Measurements from ENCODE around the gene PSMB3. TPM values are rescaled to one million over a fixed set of nuclear protein-coding genes. Genes with fewer than 3 reads are reported as not detected.
"Not testable (repeated sequence)": the region's sequence is repeated elsewhere in the genome, so short reads cannot be mapped to it uniquely, and the experiment has no call there.

The PSMB3 gene
- total RNA-seq, 1 donor from 2014 or later, result 367 TPM

GRCh38 chr17:38749223-38750043 is 3.1 kb upstream of the PSMB3 start:
- no peak for DNase-seq (ENCODE audit: low read depth, low spot score)

DNA sequence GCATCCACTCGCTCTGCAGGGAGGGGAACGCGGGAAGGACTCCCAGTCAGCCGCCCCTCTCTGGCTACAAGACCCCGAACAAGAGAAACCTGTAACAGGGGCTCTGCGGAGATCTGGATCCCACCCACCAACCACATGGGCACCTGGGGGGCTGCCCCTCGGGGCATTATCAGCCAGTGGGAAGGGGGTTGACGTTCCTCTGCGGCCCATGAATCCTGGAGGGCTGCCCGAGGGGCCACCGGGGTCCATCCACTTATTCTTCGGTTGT is 2.6 kb upstream of the PSMB3 start:
- DNase-seq (ENCODE audit: low read depth, low spot score), result no peak

DNA sequence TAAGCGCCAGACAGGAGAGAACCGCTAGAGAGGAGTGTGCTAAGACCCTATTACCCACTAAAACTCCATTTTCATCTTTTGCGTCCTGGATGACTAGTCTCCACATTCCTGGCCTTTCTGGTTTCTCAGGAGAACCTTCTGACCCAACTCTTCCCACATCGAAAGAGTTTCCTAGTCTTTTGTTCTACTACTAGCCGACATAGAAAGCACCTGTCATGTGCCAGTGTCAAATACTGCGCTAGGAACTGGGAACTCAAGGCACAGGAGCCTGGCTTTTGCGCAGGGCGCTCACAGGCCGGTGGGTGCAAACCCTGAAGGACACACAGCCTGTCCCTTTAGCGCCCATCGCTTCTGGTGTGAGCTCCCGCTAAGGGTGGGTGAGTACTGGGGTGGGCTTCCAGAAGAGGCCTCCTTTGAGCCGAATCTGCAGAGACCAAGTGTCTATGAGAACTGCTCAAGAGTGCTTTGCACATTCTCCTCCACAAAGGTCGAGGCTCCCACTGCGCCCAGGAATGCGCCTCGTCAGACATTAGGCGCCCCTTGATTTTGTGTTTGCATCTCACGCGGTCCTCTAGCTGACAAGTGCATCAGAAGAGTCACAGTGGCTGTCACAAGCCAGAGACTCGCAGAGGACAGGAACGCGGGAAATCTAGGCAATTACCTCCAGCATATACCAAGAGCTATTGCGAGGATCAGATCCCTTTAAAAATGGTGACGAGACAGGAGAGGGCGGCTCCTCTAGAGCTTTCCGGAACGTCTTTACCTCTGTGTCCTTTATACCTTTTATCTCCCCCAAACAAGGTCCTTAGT is 2.0 kb upstream of the PSMB3 start:
- no peak for DNase-seq (ENCODE audit: low read depth, low spot score)

- no peak for DNase-seq (ENCODE audit: low read depth, low spot score)
These were observed 1.3 kb upstream of the PSMB3 start for GRCh38 chr17:38751144-38751807.

GRCh38 chr17:38751808-38752307 is 683 bp upstream of the PSMB3 start:
- DNase-seq (ENCODE audit: low read depth, low spot score), result no peak

DNA sequence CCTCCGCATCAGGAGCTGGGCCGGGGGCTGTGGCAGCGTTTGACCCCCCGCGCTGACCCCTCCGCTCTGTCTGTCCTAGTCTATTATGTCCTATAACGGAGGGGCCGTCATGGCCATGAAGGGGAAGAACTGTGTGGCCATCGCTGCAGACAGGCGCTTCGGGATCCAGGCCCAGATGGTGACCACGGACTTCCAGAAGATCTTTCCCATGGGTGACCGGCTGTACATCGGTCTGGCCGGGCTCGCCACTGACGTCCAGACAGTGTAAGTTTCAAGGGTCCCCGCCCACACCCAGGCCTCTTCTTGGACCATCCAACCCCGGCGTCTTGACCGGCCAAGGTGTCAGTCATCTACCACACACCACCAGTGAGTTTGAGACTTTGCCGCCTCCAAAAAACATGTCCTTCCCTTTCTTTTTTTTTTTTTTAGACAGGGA is 548 bp downstream of the PSMB3 start:
- DNase-seq (ENCODE audit: low read depth, low spot score), result no peak

DNA sequence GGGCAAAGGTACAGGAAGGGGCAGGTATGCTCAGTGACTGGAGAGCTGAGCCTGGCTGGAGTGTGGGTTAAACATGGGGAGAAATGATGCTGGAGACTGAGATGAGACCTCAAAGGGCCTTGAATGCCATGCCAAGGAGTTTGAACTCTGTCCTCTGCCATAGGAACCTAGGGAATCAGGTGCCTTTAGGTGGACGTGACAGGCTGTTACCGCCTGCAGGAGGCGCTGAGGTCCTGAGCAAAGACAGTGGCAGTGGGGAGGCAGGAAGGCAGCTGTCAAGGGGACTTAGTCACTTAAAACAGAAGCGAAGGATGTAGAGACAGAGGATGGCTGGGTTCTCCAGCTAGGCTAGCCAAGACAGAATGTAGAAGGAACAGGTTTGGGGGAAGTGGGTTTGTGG is 9.1 kb downstream of the PSMB3 start:
- DNase-seq (ENCODE audit: low read depth, low spot score), result no peak

DNA sequence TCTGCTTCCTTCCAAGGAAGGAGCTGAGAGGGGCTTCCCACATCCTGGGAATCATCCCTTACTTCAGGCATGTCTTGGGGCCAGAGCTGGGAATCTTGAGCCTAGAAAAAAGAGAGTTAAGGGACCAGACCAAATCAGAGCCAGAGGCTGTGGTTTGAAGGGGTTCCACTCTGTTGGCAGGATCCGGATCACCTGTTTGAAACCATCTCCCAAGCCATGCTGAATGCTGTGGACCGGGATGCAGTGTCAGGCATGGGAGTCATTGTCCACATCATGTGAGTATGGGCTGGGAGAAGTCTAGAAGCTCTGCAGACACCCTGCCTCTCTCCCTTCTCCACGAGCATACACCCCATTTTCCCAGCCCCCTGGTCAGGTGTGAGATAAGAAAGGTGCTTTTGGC is 9.7 kb downstream of the PSMB3 start:
- DNase-seq (ENCODE audit: low read depth, low spot score), result no peak

- DNase-seq (ENCODE audit: low read depth, low spot score), result no peak
These were observed 13.8 kb downstream of the PSMB3 start for GRCh38 chr17:38766341-38766740.

GRCh38 chr17:38768417-38768816 is 15.9 kb downstream of the PSMB3 start:
- DNase-seq (ENCODE audit: low read depth, low spot score), result no peak

DNA sequence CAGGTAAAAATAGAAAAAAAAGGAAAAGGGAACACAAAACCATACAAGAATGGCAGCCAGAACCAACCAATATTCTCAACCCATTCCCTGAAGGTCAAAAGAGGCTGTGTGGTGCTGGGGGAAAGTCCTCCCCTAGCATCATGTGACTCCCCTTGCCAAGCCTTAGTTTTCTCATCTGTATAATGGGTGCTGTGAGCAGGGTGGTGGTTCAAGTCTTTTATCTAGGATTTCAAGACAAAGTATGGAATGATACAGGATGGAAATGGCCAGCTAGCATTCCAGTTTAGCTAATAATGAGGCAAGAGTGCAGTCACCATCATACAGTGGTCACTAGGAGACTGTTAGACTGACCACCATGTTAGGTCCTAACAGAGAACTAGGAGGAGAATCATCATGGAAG is 20.7 kb downstream of the PSMB3 start:
- DNase-seq (ENCODE audit: low read depth, low spot score), result no peak

GRCh38 chr17:38777641-38778250 is 25.2 kb downstream of the PSMB3 start:
- DNase-seq (ENCODE audit: low read depth, low spot score), result no peak

- no peak for DNase-seq (ENCODE audit: low read depth, low spot score)
These were observed 27.6 kb downstream of the PSMB3 start for GRCh38 chr17:38779965-38780752.

- no peak for DNase-seq (ENCODE audit: low read depth, low spot score)
These were observed 30.7 kb downstream of the PSMB3 start for GRCh38 chr17:38783227-38783626.

DNA sequence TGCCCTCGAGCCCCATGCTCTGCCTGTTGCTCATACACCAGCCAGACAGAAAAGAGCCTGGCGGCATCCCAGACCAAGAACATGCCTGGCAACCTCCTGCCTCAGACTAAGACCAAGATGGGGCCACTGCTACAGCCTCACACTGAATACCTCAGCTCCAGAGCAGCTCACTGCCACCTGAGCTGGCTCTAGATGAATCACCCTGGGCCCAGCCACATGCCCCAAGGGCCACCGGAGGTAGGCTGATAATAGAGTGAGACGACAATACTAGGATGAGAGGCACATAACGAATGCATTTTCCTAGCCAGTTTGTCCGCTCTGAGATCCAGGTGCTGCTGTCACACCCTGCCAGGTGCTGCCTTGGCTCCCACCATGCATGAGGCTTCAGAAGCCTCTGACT is 33.8 kb downstream of the PSMB3 start:
- DNase-seq (ENCODE audit: low read depth, low spot score), result no peak

DNA sequence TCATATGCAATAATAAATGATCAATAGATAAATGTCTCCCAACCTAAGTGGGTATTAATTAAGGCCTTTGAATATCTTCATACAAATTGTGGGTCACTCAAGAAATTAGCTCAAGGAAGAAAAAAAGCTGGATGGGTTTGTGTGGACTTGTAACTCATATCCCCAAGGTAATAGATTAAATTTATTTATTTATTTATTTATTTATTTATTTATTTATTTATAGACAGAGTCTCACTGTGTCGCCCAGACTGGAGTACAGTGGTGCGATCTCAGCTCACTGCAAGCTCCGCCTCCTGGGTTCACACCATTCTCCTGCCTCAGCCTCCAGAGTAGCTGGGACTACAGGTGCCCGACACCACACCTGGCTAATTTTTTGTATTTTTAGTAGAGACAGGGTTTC is 35.5 kb downstream of the PSMB3 start:
- DNase-seq (ENCODE audit: low read depth, low spot score), result not testable (repeated sequence)

- DNase-seq (ENCODE audit: low read depth, low spot score), result no peak
These were observed 36.6 kb downstream of the PSMB3 start for GRCh38 chr17:38789185-38789584.

- DNase-seq (ENCODE audit: low read depth, low spot score), result not testable (repeated sequence)
These were observed 37.7 kb downstream of the PSMB3 start for GRCh38 chr17:38790148-38790707.

DNA sequence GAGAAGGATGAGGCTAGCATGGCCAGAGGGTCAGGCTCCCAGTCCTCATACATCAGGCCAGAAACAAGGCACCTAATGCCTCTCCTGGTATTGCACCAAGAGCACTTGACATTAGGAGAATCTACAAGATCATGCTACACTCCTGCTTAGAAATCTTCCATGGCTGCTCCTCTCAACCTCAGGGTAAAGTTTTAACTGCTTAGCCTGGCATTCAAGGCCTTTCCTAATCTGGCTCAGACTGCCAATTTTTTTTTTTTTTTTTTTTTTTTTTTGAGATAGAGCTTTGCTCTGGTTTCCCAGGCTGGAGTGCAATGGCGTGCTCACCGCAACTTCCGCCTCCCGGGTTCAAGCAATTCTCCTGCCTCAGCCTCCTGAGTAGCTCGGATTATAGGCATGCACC is 38.6 kb downstream of the PSMB3 start:
- DNase-seq (ENCODE audit: low read depth, low spot score), result no peak

DNA sequence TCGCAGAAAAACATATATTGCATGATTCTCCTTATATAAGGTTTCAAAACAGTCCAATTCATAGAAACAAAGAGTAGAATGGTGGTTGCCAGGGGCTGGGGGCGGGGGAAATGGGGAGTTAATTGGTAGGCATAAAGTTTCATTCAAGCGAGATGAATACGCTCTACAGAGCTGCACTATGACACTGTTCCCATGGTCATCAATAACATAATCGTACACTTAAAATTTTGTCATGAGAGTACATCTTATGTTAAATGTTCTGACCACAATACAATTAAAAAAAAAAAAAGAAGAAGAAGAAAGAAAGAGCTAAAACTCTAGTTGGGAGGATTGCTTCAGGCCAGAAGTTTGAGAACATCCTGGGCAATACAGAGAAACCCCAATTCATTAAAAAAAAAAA is 41.7 kb downstream of the PSMB3 start:
- no peak for DNase-seq (ENCODE audit: low read depth, low spot score)

All from pulmonary artery endothelial cell (primary cell).